Measurements from ENCODE around the gene CAMK4. TPM values are rescaled to one million over a fixed set of nuclear protein-coding genes. Genes with fewer than 3 reads are reported as not detected.

Gene CAMK4
- total RNA-seq, result 2.4 and 2.9 TPM in 2 replicates

DNA sequence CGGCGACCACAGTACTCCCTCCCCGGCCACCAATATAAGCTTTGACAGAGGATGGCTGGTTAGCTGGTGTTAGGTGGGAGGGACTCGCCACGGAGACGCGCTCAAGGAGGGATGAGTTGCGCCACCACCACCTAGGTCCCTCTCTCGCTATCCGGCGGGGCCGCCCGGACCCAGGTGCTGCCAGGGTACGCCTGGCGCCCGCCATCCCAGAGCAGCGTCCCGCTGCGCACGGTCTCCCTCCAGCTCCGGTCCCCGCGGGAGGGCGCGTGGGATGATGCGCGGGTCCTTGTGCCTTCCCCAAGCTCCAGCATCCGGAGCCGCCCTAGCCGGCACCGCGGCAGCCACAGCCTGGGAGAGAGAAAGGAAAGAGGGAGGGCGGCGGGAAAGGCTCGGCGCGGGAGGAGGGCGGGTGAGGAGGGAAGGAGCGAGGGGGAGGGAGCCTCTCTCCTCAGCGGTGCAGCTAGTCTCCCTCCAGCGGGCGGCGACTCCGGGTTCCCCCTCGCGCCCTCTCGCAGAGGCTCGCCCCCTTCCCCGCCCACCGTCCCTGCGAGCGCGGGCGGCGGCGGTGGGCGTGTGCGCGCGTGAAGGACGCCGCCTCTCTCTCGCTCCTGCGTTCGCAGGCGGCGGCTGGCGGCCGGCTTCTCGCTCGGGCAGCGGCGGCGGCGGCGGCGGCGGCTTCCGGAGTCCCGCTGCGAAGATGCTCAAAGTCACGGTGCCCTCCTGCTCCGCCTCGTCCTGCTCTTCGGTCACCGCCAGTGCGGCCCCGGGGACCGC is at the start of gene CAMK4:
TSS of gene CAMK4 (plus strand) at position 598 of the 774 bp plus-strand sequence. CDS start at position 698, 100 bp downstream.

DNA sequence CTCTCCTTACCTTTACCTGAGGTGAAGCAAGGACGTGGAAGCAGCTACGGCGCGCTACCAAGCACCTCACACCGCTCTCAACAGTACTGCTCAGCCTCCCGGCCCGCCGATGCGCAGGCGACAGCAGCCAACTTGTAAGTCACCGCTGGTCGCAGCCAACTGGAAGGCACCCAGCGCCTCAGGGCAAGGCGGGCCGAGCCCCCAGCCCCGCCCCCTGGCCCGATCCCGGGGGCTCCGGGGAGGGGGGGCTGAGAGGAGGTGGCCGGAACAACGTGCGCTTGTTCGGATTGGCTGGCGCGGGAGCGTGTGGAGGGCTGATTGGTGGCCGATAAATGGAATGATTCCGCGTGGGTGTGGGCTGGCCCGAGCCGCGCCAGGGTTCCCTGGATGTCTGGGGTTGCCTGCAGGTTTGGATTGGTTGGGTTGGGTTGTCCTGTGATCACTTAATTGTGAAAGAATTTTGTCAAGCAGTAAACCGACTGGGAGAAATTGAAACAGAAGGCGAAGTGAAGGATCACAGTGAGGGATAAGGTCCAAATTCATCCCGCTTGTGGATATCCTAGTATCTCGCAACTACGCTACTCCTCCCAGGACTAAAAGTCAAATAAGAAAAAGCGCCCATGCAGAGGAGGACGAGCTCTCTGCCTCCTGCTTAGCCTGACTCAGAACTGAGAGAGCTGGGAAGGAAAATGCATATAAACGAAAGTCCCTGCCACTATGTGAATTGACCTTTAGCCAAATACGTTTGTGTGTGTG is 288.4 kb downstream of the CAMK4 start, which contains the start of gene STARD4:
TSS of gene STARD4 (minus strand) at position 161 of the 756 bp plus-strand sequence. CDS start 5,102 bp downstream, outside the sequence.

Other genes with a start within 250 kb of the CAMK4 start
- gene TSLP, start 152.7 kb upstream of the CAMK4 start, total RNA-seq, result 3.4 and 3.8 TPM in 2 replicates
- gene WDR36, start 132.0 kb upstream of the CAMK4 start, total RNA-seq, result 49.2 and 77.8 TPM in 2 replicates